HepG2 (cell line): ENCODE results near the gene F8. TPM values are rescaled to one million over a fixed set of nuclear protein-coding genes. Genes with fewer than 3 reads are reported as not detected.

ENCODE experiments used
- ATAC-seq: fragments of 200-7000 bp; cut with Tn5 transposase; 3 replicates; pipeline ENCODE4 v1.9.1; 2020; ENCODE audit warnings: mild to moderate bottlenecking, moderate library complexity
- BruUV-seq: library from RNA; stranded (reverse); fragments of 400-500 nt; replicated peaks from 2 replicates; lab custom pipeline; 2021; lab: Mats Ljungman, UMichigan
- CTCF ChIA-PET: fragments of 300-600 bp; formaldehyde crosslinking; extraction: SDS; loops from one replicate; lab custom pipeline; 2021; ENCODE audit warnings: low total read pairs, inconsistent platforms, low intra/inter-chr PET ratio; lab: Yijun Ruan, JAX
- POLR2A ChIA-PET: fragments of 350-600 bp; sonication (Branson Sonifier 250); formaldehyde crosslinking; loops from one replicate; lab custom pipeline; 2020; ENCODE audit warnings: antibody characterized with exemption, inconsistent platforms; lab: Yijun Ruan, JAX
- DNase-seq: peaks from one replicate; pipeline ENCODE4 v3.0.0-alpha.2; 2015; ENCODE audit warnings: low spot score
- FAIRE-seq: peaks from 3 replicates; lab custom pipeline; 2011; peaks lifted over from hg19 to GRCh38; lab: Jason Lieb, UNC
- H2AFZ ChIP-seq: one replicate; pipeline ENCODE4 v1.6.1; 2011; ENCODE audit warnings: low read length, inconsistent platforms
- H3K27ac ChIP-seq: fragments of 300-600 bp; 3 replicates; pipeline ENCODE4 v1.8.0; 2011; ENCODE audit warnings: mixed run types, mild to moderate bottlenecking, mixed read lengths, low read length, inconsistent platforms; ENCODE audit not compliant: insufficient read depth; ENCODE audit errors: extremely low read length
- H3K27me3 ChIP-seq, 2 experiments: fragments of 200-600 bp in 1 of 2; 2 replicates in 1 of 2; 3 replicates in 1 of 2; pipeline versions ENCODE4 v1.6.0 to v1.8.0; 2011; ENCODE audit warnings: low read length in 2 of 2, mild to moderate bottlenecking in 2 of 2, moderate library complexity in 2 of 2, inconsistent platforms in 1 of 2; ENCODE audit not compliant: insufficient read depth in 2 of 2, control insufficient read depth in 1 of 2
- H3K36me3 ChIP-seq, 2 experiments: fragments of 200-600 bp in 1 of 2; replicated peaks in 1 of 2; 2 replicates in 1 of 2; 3 replicates in 1 of 2; pipeline versions ENCODE4 v1.5.1 to v1.8.0; 2011; ENCODE audit warnings: low read length in 2 of 2, inconsistent platforms in 1 of 2; ENCODE audit not compliant: insufficient read depth in 2 of 2, control insufficient read depth in 1 of 2
- H3K4me1 ChIP-seq: 2 replicates; pipeline ENCODE4 v1.5.1; 2012; ENCODE audit warnings: low read length, inconsistent platforms; ENCODE audit not compliant: insufficient read depth
- H3K4me2 ChIP-seq: 2 replicates; pipeline ENCODE4 v1.6.0; 2011; ENCODE audit warnings: low read depth, low read length, inconsistent platforms
- H3K4me3 ChIP-seq, 3 experiments: fragments of 200-600 bp in 1 of 3; sonication (generic), shearing (Covaris generic) in 1 of 3; replicated peaks in 1 of 3; 2 replicates each; pipeline ENCODE4 v1.5.1; 2011 to 2016; ENCODE audit warnings: low read length in 3 of 3, inconsistent platforms in 2 of 3, low read depth in 2 of 3, mild to moderate bottlenecking in 2 of 3, control low read depth in 1 of 3, mixed read lengths in 1 of 3; ENCODE audit not compliant: insufficient read depth in 1 of 3
- H3K79me2 ChIP-seq: one replicate; pipeline ENCODE4 v1.6.1; 2011; ENCODE audit warnings: low read length, inconsistent platforms; ENCODE audit not compliant: insufficient read depth
- H3K9ac ChIP-seq: 2 replicates; pipeline ENCODE4 v1.6.0; 2011; ENCODE audit warnings: mild to moderate bottlenecking, low read depth, low read length, inconsistent platforms; ENCODE audit not compliant: insufficient read depth
- H3K9me3 ChIP-seq: 2 replicates; pipeline ENCODE4 v1.5.1; 2012; ENCODE audit warnings: mild to moderate bottlenecking, low read length
- H4K20me1 ChIP-seq: 2 replicates; pipeline ENCODE4 v1.6.0; 2011; ENCODE audit warnings: inconsistent platforms, mild to moderate bottlenecking, low read length, moderate library complexity; ENCODE audit not compliant: insufficient read depth
- CEBPG ChIP-seq: IDR thresholded peaks from 2 replicates; pipeline ENCODE4 v1.6.1; 2016
- ELK4 ChIP-seq: sonication (generic); formaldehyde crosslinking; IDR thresholded peaks from 2 replicates; pipeline ENCODE4 v1.9.0; 2021; ENCODE audit warnings: missing genetic modification reagents, borderline replicate concordance
- FOXO1 ChIP-seq: sonication (generic); formaldehyde crosslinking; IDR thresholded peaks from 2 replicates; pipeline ENCODE4 v1.4.0; 2020; ENCODE audit warnings: missing genetic modification reagents
- STAG1 ChIP-seq: sonication (generic); formaldehyde crosslinking; IDR thresholded peaks from 2 replicates; pipeline ENCODE4 v1.4.0; 2020; ENCODE audit warnings: missing genetic modification reagents
- WGBS: methylation state at CpG from one replicate; pipeline ENCODE4 v1.1.6; 2017; ENCODE audit warnings: low lambda C conversion rate; 5-methylcytosine and 5-hydroxymethylcytosine counted together
- in situ Hi-C: cut with HindIII; loops from 2 replicates; pipeline ENCODE4 v1.10.0; 2017; ENCODE audit warnings: low pct_unique_long_range_greater_than_20kb; ENCODE audit not compliant: extremely low pct_ligation_motif_present
- intact Hi-C: fragments of 100-400 bp; cut with micrococcal nuclease; formaldehyde crosslinking; loops from one replicate; pipeline ENCODE4 v1.10.0; 2022; ENCODE audit not compliant: unreplicated experiment
- polyA plus RNA-seq, 8 experiments: library from polyadenylated mRNA; depleted of rRNA in 3 of 8; stranded (reverse) in 7 of 8; unstranded in 1 of 8; fragments of >200 nt; fragmentation: Illumina TruSeq in 4 of 8; extraction: Trizol in 4 of 8; gene quantifications; 2 replicates each; pipeline versions ENCODE4 v1.2.1 to v1.2.3, GENCODE V29; 2011 to 2016; ENCODE audit warnings: low read depth in 4 of 8, missing spikeins in 1 of 8, mixed read lengths in 1 of 8; ENCODE audit not compliant: insufficient read depth in 1 of 8
- total RNA-seq, 5 experiments: library from RNA; depleted of rRNA; stranded (reverse); fragments of >200 nt; fragmentation: Illumina TruSeq; extraction: Trizol; gene quantifications; 2 replicates each; pipeline ENCODE4 v1.2.3, GENCODE V29; 2016; ENCODE audit warnings: low read depth in 1 of 5
- TF ChIP-seq, protein P1 (sequence below): sonication (generic); formaldehyde crosslinking; IDR thresholded peaks from 2 replicates; pipeline ENCODE4 v1.4.0; 2020; ENCODE audit warnings: missing genetic modification reagents
- TF ChIP-seq, protein P2 (sequence below): sonication (generic); formaldehyde crosslinking; IDR thresholded peaks from 2 replicates; pipeline ENCODE4 v1.5.0; 2020; ENCODE audit warnings: mild to moderate bottlenecking, missing genetic modification reagents, moderate library complexity

F8 gene
- total and polyA plus RNA-seq, 2 of the 13 experiments (the other 11 are each of a cell fraction or from before 2014, with no cell fraction given), result 0.29 to 0.61 TPM

- TF ChIP-seq, protein P1, sequence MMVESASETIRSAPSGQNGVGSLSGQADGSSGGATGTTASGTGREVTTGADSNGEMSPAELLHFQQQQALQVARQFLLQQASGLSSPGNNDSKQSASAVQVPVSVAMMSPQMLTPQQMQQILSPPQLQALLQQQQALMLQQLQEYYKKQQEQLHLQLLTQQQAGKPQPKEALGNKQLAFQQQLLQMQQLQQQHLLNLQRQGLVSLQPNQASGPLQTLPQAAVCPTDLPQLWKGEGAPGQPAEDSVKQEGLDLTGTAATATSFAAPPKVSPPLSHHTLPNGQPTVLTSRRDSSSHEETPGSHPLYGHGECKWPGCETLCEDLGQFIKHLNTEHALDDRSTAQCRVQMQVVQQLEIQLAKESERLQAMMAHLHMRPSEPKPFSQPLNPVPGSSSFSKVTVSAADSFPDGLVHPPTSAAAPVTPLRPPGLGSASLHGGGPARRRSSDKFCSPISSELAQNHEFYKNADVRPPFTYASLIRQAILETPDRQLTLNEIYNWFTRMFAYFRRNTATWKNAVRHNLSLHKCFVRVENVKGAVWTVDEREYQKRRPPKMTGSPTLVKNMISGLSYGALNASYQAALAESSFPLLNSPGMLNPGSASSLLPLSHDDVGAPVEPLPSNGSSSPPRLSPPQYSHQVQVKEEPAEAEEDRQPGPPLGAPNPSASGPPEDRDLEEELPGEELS (CRISPR knock-in tag), result peak; percentile 86
- TF ChIP-seq CEBPG (CRISPR knock-in tag) (peak; percentile 66), FOXO1 (CRISPR knock-in tag) (peak; percentile 69; the same call in 1 of the 2 replicates)
Observed at GRCh38 chrX:154987940-154988339, 34.6 kb downstream of the F8 start (continued).

DNA sequence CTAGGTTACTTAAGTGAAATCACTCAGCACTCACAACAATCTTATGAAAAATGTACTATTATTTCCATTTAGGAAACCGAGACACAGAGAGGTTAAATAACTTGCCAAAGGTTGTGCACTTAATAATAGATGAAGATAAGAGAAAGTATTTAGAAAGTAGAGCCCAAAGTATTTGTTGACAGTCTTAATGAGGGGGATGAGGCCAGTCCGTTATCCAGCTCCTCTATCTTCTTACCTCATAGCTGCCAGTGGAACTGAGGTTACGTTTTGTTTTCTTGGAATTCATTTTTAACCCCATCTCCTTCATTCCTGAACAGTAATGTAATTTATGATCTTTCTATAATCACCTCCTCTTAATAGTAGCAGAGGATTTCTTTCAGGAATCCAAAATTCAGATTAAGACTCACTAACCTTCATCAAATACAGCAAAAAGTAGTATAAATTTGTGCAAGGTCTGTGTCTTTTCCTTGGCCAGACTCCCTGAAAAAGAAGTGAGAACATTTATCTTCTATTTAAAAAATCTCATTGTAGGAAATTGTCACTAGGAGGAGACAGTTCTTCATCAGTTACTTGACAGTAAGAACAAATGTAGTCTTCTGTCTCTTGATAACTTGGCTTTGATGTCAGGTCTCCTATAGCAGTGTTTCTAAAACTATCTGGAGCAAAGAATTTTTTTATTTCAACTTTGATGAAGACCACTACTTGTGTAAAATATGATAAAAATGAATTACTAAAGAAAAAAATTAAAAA lies 35.5 kb downstream of the F8 start:
- CTCF ChIA-PET, result interaction anchor here (2.1 kb wide), 1 partner anchor 71 kb away, joined by 4 read pairs; no protein-coding TSS in a partner anchor
- FAIRE-seq, result peak; percentile 37
- POLR2A ChIA-PET, result interaction anchor here (2.2 kb wide), 1 partner anchor 40 kb away, joined by 15 read pairs; the partner anchor contains the start of gene FUNDC2
- Histone ChIP-seq H2AFZ (no peak overlapping the region), H3K9me3 (no peaks in the 10 kb centered on the region), H3K36me3 (no peaks in the 10 kb centered on the region), H3K79me2 (no peaks in the 10 kb centered on the region), H3K4me2 (no peak overlapping the region), H3K27ac (no peak overlapping the region), H3K9ac (no peak overlapping the region), H4K20me1 (no peaks in the 10 kb centered on the region), H3K27me3 (no peaks in the 10 kb centered on the region), H3K4me3 (peak overlapping the region in 1 of 3 experiments; percentile 10; a peak in 1 of 6 replicates), H3K4me1 (peaks cover 23% of the 10 kb centered on the region)
- no TSS peak for BruUV-seq
- intact Hi-C loops, result no loop called here
- DNase-seq, result no peak
- 5% methylated on average over 3 of the region's 3 CpGs for WGBS
- peak; percentile 46 for TF ChIP-seq STAG1
- TF ChIP-seq, protein P2, sequence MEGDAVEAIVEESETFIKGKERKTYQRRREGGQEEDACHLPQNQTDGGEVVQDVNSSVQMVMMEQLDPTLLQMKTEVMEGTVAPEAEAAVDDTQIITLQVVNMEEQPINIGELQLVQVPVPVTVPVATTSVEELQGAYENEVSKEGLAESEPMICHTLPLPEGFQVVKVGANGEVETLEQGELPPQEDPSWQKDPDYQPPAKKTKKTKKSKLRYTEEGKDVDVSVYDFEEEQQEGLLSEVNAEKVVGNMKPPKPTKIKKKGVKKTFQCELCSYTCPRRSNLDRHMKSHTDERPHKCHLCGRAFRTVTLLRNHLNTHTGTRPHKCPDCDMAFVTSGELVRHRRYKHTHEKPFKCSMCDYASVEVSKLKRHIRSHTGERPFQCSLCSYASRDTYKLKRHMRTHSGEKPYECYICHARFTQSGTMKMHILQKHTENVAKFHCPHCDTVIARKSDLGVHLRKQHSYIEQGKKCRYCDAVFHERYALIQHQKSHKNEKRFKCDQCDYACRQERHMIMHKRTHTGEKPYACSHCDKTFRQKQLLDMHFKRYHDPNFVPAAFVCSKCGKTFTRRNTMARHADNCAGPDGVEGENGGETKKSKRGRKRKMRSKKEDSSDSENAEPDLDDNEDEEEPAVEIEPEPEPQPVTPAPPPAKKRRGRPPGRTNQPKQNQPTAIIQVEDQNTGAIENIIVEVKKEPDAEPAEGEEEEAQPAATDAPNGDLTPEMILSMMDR (CRISPR knock-in tag), result 0 out of 2 replicates have a peak, but pooled peaks have one; percentile 31
- no peak for TF ChIP-seq ELK4
- in situ Hi-C loops, result loop anchor here (10.0 kb wide), 2 partner anchors 68 to 98 kb away; no protein-coding TSS in a partner anchor
- ATAC-seq, result no peak
